Measurements from ENCODE around the gene HHAT. TPM values are rescaled to one million over a fixed set of nuclear protein-coding genes. Genes with fewer than 3 reads are reported as not detected.

Gene HHAT
- total RNA-seq, 1 experiment from 2014 or later: 3.0 TPM

- ChIA-PET CTCF (no interaction called here), POLR2A (ENCODE audit: low non-redundant PET) (no interaction called here)
- H3K4me1 ChIP-seq (ENCODE audit: insufficient read depth, low read length, poor library complexity, severe bottlenecking): no peaks in the 10 kb centered on the region
- intact Hi-C loops (cut with micrococcal nuclease; ENCODE audit: unreplicated experiment): no loop called here
- no peak overlapping the region for H3K27ac ChIP-seq (ENCODE audit: low read depth, low read length, poor library complexity, severe bottlenecking)
- DNase-seq (ENCODE audit: low spot score): no peak
- no peak for TF ChIP-seq EZH2 (IDR thresholded peaks at IDR 0.05; ENCODE audit: borderline replicate concordance, low read depth, low read length, poor library complexity, severe bottlenecking)
- no peak for TF ChIP-seq CTCF (conservative IDR thresholded peaks at IDR 0.05; ENCODE audit: low read depth, low read length)
- no peaks in the 10 kb centered on the region for H3K36me3 ChIP-seq (ENCODE audit: insufficient read depth, low read length, poor library complexity, severe bottlenecking)
- no TSS peak for BruUV-seq (replicated peaks)
- H3K27me3 ChIP-seq (replicated peaks; ENCODE audit: insufficient read depth, low read depth, low read length, poor library complexity): no peaks in the 10 kb centered on the region
- no peaks in the 10 kb centered on the region for H3K9me3 ChIP-seq (ENCODE audit: low read depth, low read length, poor library complexity, severe bottlenecking)
- no peak overlapping the region for H3K4me3 ChIP-seq (ENCODE audit: low read depth, low read length, poor library complexity, severe bottlenecking)
Observed at GRCh38 chr1:210336362-210336761, 7.7 kb downstream of the HHAT start.

GRCh38 chr1:210339500-210339899 lies 10.8 kb downstream of the HHAT start:
- H3K4me1 ChIP-seq (ENCODE audit: insufficient read depth, low read length, poor library complexity, severe bottlenecking): peaks cover 21% of the 10 kb centered on the region
- H3K9me3 ChIP-seq (ENCODE audit: low read depth, low read length, poor library complexity, severe bottlenecking): no peaks in the 10 kb centered on the region
- no peaks in the 10 kb centered on the region for H3K36me3 ChIP-seq (ENCODE audit: insufficient read depth, low read length, poor library complexity, severe bottlenecking)
- POLR2A ChIA-PET (ENCODE audit: low non-redundant PET): no interaction called here
- BruUV-seq (replicated peaks): no TSS peak
- CTCF ChIA-PET: no interaction called here
- no peak overlapping the region for H3K4me3 ChIP-seq (ENCODE audit: low read depth, low read length, poor library complexity, severe bottlenecking)
- H3K27me3 ChIP-seq (replicated peaks; ENCODE audit: insufficient read depth, low read depth, low read length, poor library complexity): no peaks in the 10 kb centered on the region
- DNase-seq (ENCODE audit: low spot score): no peak
- intact Hi-C loops (cut with micrococcal nuclease; ENCODE audit: unreplicated experiment): no loop called here
- H3K27ac ChIP-seq (ENCODE audit: low read depth, low read length, poor library complexity, severe bottlenecking): no peak overlapping the region
- TF ChIP-seq EZH2 (IDR thresholded peaks at IDR 0.05; ENCODE audit: borderline replicate concordance, low read depth, low read length, poor library complexity, severe bottlenecking) (no peak), CTCF (conservative IDR thresholded peaks at IDR 0.05; ENCODE audit: low read depth, low read length) (no peak)

GRCh38 chr1:210340311-210340710 lies 11.6 kb downstream of the HHAT start:
- POLR2A ChIA-PET (ENCODE audit: low non-redundant PET): no interaction called here
- H3K36me3 ChIP-seq (ENCODE audit: insufficient read depth, low read length, poor library complexity, severe bottlenecking): no peaks in the 10 kb centered on the region
- no TSS peak for BruUV-seq (replicated peaks)
- no peak overlapping the region for H3K27ac ChIP-seq (ENCODE audit: low read depth, low read length, poor library complexity, severe bottlenecking)
- TF ChIP-seq EZH2 (IDR thresholded peaks at IDR 0.05; ENCODE audit: borderline replicate concordance, low read depth, low read length, poor library complexity, severe bottlenecking) (no peak), CTCF (conservative IDR thresholded peaks at IDR 0.05; ENCODE audit: low read depth, low read length) (no peak)
- no peaks in the 10 kb centered on the region for H3K27me3 ChIP-seq (replicated peaks; ENCODE audit: insufficient read depth, low read depth, low read length, poor library complexity)
- intact Hi-C loops (cut with micrococcal nuclease; ENCODE audit: unreplicated experiment): no loop called here
- peaks cover 23% of the 10 kb centered on the region for H3K4me1 ChIP-seq (ENCODE audit: insufficient read depth, low read length, poor library complexity, severe bottlenecking)
- no peaks in the 10 kb centered on the region for H3K9me3 ChIP-seq (ENCODE audit: low read depth, low read length, poor library complexity, severe bottlenecking)
- no peak overlapping the region for H3K4me3 ChIP-seq (ENCODE audit: low read depth, low read length, poor library complexity, severe bottlenecking)
- no peak for DNase-seq (ENCODE audit: low spot score)
- CTCF ChIA-PET: no interaction called here
